Uterus (tissue), 2 donors: ENCODE results near the gene DIP2B.

Experiments used
- POLR2A ChIP-seq, 2 donors: fragments of 450-650 bp; IDR thresholded peaks; one replicate each; pipeline ENCODE4 v1.6.1; 2016; ENCODE audit warnings: antibody characterized with exemption in 2 of 2, mild to moderate bottlenecking in 1 of 2, moderate library complexity in 1 of 2
- TF ChIP-seq, protein P1 (sequence below), 4 experiments: fragments of 200-600 bp in 2 of 4; fragments of 450-650 bp in 2 of 4; sonication (generic) in 2 of 4; IDR thresholded peaks; one replicate each; pipeline ENCODE4 v1.5.1; 2016 to 2019; ENCODE audit warnings: antibody characterized with exemption in 4 of 4, mild to moderate bottlenecking in 2 of 4, moderate library complexity in 1 of 4

- TF ChIP-seq, protein P1, sequence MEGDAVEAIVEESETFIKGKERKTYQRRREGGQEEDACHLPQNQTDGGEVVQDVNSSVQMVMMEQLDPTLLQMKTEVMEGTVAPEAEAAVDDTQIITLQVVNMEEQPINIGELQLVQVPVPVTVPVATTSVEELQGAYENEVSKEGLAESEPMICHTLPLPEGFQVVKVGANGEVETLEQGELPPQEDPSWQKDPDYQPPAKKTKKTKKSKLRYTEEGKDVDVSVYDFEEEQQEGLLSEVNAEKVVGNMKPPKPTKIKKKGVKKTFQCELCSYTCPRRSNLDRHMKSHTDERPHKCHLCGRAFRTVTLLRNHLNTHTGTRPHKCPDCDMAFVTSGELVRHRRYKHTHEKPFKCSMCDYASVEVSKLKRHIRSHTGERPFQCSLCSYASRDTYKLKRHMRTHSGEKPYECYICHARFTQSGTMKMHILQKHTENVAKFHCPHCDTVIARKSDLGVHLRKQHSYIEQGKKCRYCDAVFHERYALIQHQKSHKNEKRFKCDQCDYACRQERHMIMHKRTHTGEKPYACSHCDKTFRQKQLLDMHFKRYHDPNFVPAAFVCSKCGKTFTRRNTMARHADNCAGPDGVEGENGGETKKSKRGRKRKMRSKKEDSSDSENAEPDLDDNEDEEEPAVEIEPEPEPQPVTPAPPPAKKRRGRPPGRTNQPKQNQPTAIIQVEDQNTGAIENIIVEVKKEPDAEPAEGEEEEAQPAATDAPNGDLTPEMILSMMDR (IDR thresholded peaks at IDR 0.05), result no peak
- TF ChIP-seq POLR2A (IDR thresholded peaks at IDR 0.05), result no peak
These were observed 27.4 kb upstream of the DIP2B start for GRCh38 chr12:50477241-50477832.
